HG02884 (cell line): Measurements from ENCODE around the gene LINC01488.

Experiments
- ATAC-seq: cut with Tn5 transposase; IDR thresholded peaks from one replicate; pipeline ENCODE4 v1.9.1; 2021; ENCODE audit warnings: mild to moderate bottlenecking, moderate library complexity; ENCODE audit not compliant: unreplicated experiment

Gene LINC01488

DNA sequence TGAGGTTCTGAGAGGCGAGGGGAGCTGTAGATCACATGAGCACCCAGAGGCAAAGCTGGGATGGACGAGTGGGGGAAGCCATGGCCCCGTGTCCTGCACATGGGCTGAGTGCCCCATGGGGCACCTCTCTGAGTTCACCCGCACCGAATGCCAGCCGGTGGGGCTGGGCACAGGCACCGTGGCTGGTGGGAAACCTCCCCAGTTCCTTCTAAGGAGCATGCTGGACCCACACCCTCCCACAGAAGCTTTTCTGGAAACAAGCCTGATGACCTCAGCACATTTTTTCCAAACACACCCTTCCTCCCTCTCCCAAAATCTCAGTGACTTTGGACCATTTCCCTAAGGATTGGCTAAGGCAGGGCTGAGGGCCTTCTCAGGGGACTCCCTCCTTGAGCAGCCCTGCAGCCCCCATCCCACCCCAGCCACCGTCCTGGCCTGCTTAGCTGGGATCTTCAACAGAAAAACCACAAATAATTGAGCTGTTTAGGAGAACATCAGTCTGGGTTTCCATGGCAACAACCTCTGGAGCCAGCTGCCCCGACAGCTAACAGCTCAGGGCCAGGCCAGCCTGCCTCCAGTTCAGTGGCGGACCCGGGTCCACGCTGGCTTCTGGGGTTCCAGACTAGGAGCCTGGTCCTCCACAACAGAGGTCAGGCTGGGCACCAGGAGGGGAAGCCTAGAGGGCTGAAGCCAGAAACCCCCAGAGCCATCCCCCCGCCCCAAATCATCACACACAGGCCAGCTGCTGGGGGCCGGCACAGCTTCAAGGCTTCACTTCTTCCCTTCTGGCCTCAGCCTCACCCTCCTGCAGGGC is 18.1 kb upstream of the LINC01488 start:
- ATAC-seq, result no peak

DNA sequence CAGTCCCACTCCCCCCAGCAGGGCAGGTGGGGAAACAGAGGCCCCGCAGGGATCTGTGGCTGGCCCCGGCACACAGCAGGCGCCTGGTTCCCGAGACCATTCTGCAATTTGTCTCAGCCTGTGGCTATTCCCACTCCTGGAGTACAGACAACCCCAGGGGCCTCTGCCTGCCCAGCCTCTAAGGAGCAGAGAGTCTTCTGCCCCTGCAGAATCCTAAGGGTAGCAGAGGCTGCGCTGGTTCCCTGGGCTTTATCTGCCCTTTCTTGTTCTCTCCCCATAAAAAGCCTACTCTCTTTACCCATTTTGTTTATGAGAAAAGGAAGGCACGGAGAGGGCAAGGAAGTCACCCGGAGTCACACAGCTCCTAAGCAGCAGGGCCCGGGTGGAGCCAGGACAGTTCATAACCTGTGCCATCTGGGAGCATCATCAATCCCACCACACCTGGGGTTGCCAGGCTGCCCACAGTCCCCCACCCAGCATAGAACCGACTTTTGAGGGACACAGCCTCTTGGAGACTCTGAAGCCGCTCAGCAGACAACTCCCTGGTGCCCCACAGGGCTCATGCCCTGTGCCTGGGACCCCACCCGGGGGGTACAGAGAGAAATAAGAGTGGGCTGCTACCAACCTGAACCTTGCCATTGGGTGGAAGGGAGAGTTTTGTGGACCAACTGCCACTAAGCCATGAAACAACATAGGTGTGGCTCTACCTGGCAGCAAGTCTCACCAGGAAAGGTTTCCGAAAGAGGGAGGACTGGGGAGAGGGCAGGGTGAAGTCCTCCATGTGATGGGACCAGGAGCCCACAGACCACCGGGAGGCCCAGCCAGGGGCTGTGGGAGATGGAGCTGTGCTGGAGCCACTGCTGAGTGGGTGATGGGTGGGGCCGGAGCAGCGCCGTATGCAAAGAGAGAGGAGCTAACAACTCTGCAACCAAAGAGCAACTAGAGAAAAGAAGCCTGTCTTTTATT is 17.2 kb upstream of the LINC01488 start:
- no peak for ATAC-seq

DNA sequence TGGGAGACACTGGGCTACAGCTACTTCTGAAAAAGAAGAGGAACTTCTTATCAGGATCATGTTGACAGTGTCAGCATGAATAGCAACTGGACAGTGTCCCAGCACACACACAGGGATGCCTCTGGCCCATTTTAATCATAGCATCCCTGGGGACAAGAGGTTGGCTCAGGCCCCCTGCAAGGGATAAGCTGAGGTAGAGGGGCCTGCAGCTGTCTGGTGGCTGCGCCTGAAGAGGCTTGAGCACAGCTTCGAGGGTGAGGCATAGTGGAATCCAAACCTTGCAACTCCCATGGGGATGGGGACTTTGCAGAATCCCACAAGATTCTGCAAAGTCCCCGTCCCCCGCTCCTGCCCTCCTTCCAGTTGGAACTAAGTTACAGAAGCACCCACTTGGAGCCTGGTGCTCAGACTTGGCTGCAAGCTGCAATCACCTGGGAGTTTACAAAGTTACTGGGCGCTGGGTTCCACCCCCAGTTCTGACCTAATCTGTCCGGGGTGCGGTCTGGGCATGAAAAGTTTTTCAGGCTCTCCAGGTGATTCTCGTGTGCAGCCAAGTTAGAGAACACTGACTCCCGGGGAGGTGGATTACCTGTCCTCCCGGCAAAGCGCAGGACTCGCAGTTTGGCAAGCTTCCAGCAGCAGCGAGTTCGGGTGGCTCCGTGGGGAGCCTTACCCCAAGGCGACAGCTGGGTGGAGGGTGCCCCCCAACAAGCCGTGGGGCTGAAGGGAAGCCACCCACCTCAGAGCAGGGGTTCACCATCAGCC is 16.0 kb upstream of the LINC01488 start:
- ATAC-seq, result no peak

GRCh38 chr11:69466039-69466438 is 15.4 kb upstream of the LINC01488 start:
- ATAC-seq, result no peak

DNA sequence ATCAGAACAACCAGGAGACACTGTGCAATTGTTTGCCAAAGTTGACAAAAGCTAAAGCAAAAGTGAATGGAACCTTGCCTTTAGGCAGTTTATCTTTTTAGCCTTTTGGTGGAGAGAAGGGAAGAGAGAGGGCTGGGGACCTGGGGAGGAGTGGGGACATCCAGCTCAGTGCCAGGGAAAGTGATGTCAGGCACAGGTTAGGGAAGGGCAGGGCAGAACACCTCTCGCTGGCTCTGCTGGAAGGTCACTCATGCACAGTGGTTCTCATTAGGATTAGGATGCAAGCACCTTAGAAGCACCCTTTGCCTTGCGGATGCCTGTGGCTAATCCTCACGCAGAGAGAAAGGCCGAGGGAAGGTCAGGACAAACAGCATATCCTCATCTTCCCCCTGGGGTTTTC is 14.3 kb upstream of the LINC01488 start:
- ATAC-seq, result no peak

- ATAC-seq, result no peak
Observed at GRCh38 chr11:69467646-69468045, 13.8 kb upstream of the LINC01488 start.

DNA sequence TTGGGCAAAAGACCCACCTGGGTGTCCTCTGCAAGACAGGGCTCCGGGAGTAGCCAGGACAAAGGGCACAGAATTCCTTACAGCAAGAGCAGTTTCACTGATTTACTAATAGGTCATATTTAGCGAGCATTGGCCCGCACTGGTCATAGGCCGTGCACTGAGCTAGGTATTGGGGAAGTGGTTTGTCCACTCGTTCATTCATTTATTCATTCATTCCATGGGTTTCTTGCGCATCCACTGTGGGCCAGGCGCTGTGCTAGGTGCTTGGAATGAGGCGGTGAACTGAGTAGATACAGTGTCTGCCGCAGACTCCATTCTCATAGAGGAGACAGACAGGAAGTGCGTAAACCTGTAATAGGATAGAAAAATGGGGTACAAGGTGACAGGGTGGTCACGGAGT is 13.2 kb upstream of the LINC01488 start:
- no peak for ATAC-seq

DNA sequence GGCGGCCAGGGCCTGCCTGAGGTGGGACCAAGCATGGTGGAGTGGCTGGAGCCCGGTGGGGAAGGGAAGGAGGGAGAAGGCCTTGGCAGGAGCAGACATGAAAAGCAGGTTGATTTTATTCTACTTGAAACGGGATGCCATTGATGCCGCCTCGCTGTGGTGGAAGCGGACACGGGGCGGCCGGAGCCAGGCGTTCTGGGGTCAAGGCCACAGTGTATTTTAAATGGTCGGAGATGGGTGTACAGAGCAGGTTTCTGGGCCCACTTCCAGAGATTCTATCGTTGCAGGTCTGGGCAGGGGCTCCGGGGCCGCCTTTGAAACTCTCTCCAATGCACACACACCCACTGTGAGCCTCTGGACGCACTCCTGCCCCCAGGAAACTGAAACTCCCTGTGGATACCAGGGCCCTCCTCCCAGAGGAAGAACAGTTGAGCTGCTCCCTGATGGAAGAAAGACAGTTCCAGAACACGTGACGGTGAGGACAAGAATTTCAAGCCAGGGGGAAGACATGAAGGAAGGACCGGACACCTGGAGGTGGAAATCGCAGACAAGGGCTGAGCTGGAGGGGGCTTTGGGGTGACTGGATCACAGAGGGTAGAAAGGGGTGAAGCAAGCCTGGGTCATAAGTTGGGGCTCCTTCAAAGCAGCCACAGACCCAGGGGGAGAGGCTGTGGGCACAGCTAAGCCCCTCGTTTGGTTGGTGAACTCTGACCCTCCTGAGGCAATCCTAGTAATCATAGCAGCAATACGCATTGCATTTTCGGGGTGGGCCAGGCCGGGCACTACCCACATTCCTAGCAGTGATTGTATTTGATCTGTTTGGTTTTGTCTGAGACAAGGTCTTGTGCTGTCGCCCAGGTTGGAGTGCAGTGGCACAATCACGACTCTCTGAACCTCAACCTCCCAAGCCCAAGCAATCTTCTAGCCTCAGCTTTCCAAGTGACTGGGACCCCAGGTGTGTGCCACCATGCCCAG is 12.3 kb upstream of the LINC01488 start:
- no peak for ATAC-seq

- ATAC-seq, result no peak
Observed at GRCh38 chr11:69470301-69470700, 11.2 kb upstream of the LINC01488 start.

- no peak for ATAC-seq
Observed at GRCh38 chr11:69470793-69471728, 10.4 kb upstream of the LINC01488 start.

DNA sequence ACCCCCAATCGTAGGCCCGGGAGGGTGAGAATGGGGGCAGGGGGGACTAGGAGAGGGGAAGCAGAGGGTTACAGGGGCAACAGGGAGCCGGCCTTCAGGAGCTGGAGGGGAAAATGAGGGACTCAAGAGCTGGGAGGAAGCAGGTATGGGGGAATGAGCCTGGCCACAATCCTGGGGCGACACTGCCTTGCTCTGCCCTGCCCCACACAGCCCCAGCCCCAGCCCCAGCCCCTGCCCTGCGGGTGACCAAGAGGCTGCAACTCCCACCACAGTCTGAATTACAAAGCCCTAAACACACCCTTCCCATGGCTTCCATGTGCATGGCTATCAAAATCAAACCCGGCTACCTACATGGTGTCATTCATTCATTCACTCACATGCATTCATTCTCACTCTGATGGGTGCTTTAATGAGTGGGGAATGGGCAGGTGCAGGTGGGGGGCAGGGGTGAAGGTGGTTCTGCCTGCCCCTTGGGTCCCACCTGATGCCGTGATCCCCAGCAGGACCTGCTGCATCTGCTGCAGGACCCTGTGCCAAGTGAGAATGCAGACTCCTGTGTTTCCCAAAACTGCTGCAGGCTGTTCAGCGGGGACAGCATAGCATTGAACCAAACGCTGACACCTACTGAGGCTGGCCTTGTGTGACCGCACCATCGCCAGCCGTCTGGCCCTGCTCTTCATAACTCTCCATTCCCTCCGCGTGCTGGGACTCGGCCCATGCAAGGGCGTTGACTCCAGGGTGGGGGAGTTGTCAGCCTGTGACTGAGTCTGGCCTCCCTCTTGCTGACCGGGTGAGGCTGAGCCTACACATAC is 9.5 kb upstream of the LINC01488 start:
- ATAC-seq, result no peak

- ATAC-seq, result no peak
Observed at GRCh38 chr11:69472541-69473275, 8.8 kb upstream of the LINC01488 start.

GRCh38 chr11:69473276-69473845 is 8.1 kb upstream of the LINC01488 start:
- no peak for ATAC-seq

- no peak for ATAC-seq
Observed at GRCh38 chr11:69474736-69475135, 6.7 kb upstream of the LINC01488 start.

DNA sequence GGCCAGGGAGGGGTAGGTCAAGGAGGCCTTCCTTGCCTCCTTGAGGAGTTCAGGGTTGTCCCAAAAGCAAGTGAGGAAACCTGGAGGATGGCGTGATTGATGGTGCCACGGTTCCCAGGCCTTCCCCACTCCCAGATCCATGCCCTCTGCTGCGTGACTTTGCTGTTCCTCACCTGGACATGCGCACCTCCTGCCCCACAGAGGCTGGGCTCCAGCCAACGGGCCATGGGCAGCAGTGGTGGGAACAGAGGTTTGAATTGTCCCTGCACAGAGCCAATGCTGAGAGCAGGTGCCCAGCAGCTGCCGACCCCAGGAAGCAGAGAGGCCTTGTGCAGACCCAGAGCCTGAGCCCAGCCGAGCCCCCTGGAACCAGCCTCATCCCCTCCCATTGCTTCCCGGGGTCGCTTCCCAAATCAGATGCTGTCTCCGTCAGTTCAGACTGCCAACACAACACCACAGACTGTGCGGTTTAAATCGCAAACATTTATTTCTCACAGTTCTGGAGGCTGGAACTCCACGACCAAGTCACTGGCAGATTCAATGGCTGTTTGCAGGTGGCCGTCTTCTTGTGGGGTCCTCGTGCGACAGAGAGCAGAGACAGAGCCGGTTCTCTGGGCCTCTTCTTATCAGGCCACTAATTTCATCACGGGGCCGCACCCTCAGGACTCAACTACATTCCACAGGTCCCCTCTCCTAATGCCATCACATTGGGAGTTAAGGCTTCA is 6.2 kb upstream of the LINC01488 start:
- ATAC-seq, result no peak

DNA sequence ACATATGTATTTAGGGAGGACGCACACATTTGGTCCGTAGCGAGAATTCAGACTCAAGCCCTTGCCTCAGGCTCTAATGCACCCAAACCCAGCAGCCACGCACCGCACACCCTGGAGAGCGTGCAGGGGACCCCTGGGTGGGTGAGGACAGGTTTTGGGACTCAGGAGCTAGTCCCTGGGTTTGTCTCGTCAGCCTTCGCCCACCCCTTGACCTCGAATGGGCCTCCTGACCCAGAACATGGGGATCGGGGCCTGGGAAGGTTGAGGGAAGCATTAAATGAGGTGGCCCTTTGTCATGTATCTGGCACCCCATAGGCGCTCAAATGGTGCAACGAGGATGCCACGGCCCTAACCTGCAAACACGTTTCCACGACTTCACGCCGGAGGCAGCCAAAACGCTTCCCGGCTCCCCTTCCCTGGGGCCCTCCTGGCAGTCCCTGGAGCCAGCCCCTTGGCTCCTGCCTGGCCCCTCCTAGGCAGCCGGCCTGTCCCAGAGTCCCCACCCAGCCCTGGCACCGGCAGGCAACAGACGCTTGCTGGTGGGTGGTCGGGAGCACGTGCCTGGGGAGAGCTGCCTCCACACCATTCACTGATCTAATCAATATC is 5.5 kb upstream of the LINC01488 start:
- no peak for ATAC-seq
